Endothelial cell (in vitro differentiated cells): ENCODE results near the gene MACF1. TPM values are rescaled to one million over a fixed set of nuclear protein-coding genes. Genes with fewer than 3 reads are reported as not detected.
A peak's percentile ranks its signal among the peaks of the same experiment; 100 is the strongest.

Experiments
- DNase-seq: peaks from one replicate; pipeline ENCODE4 v3.0.0; 2021; ENCODE audit warnings: low spot score
- H3K27ac Mint-ChIP-seq: one replicate; pipeline ENCODE4 v1.8.0; 2021; ENCODE audit warnings: mixed read lengths, inconsistent platforms; ENCODE audit not compliant: unreplicated experiment
- H3K27me3 Mint-ChIP-seq: one replicate; pipeline ENCODE4 v1.8.0; 2021; ENCODE audit warnings: mild to moderate bottlenecking, moderate library complexity, mixed read lengths, inconsistent platforms; ENCODE audit not compliant: unreplicated experiment
- H3K36me3 Mint-ChIP-seq: one replicate; pipeline ENCODE4 v1.8.0; 2021; ENCODE audit warnings: mild to moderate bottlenecking, low read depth, mixed read lengths, inconsistent platforms; ENCODE audit not compliant: unreplicated experiment
- H3K4me1 Mint-ChIP-seq: one replicate; pipeline ENCODE4 v1.8.0; 2021; ENCODE audit warnings: mild to moderate bottlenecking, mixed read lengths, inconsistent platforms; ENCODE audit not compliant: unreplicated experiment
- H3K4me3 Mint-ChIP-seq: one replicate; pipeline ENCODE4 v1.8.0; 2021; ENCODE audit warnings: mild to moderate bottlenecking, mixed read lengths, inconsistent platforms; ENCODE audit not compliant: unreplicated experiment
- H3K9me3 Mint-ChIP-seq: one replicate; pipeline ENCODE4 v1.8.0; 2021; ENCODE audit warnings: mixed read lengths, inconsistent platforms; ENCODE audit not compliant: unreplicated experiment
- total RNA-seq: library from RNA; stranded (reverse); fragmentation: NEBNext Ultra II Directional; extraction: Animal tissue kit (Norgen Biotek cat#: 25700); gene quantifications from one replicate; pipeline ENCODE4 v1.2.1, GENCODE V29; 2021; ENCODE audit not compliant: unreplicated experiment
- TF ChIP-seq, protein P1 (sequence below): fragments of 200-600 bp; sonication (generic); IDR thresholded peaks from one replicate; pipeline ENCODE4 v1.5.0; 2021; ENCODE audit warnings: antibody characterized with exemption; ENCODE audit not compliant: unreplicated experiment

Gene MACF1
- total RNA-seq, 1 donor from 2014 or later, result 511 TPM

DNA sequence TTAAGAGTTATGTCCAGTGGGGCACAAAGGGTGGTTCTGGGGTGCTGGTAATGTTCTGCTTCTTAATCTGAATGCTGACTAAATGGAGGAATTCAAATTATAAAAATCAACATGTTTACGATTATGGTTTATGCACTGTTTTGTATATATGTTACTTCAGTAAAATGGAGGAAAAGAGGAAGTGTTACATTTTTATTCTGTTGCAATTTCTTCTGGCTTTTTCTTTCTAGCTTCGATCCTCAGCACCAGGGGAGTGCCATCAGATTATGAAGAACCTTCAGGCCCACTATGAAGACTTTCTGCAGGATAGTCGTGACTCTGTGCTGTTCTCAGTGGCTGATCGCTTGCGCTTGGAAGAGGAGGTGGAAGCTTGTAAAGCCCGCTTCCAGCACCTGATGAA lies 105.5 kb downstream of the MACF1 start:
- TF ChIP-seq, protein P1, sequence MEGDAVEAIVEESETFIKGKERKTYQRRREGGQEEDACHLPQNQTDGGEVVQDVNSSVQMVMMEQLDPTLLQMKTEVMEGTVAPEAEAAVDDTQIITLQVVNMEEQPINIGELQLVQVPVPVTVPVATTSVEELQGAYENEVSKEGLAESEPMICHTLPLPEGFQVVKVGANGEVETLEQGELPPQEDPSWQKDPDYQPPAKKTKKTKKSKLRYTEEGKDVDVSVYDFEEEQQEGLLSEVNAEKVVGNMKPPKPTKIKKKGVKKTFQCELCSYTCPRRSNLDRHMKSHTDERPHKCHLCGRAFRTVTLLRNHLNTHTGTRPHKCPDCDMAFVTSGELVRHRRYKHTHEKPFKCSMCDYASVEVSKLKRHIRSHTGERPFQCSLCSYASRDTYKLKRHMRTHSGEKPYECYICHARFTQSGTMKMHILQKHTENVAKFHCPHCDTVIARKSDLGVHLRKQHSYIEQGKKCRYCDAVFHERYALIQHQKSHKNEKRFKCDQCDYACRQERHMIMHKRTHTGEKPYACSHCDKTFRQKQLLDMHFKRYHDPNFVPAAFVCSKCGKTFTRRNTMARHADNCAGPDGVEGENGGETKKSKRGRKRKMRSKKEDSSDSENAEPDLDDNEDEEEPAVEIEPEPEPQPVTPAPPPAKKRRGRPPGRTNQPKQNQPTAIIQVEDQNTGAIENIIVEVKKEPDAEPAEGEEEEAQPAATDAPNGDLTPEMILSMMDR, result no peak
- H3K4me3 Mint-ChIP-seq, result no peak overlapping the region
- no peaks in the 10 kb centered on the region for H3K4me1 Mint-ChIP-seq
- DNase-seq, result no peak
- H3K36me3 Mint-ChIP-seq, result peaks cover 46% of the 10 kb centered on the region
- no peak overlapping the region for H3K27ac Mint-ChIP-seq
- H3K27me3 Mint-ChIP-seq, result peaks cover 2% of the 10 kb centered on the region
- H3K9me3 Mint-ChIP-seq, result no peaks in the 10 kb centered on the region

DNA sequence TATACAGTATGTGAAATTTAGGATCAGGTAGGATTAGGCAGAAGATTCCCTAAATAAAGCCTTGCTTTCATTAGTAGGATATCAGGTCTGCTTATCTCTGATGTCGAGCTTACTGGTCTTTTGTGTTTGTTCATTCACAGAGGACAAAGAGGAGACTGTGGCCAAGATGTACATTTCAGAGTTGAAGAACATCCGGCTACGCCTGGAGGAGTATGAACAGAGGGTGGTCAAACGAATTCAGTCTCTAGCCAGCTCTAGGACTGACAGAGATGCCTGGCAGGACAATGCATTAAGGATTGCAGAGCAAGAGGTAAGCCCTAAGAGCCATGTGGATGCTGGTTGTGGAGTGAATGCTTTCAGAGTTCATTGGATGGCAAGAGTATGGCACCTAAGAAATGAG lies 106.2 kb downstream of the MACF1 start:
- Mint-ChIP-seq H3K27me3 (peaks cover 2% of the 10 kb centered on the region), H3K36me3 (peaks cover 41% of the 10 kb centered on the region), H3K4me1 (no peaks in the 10 kb centered on the region), H3K9me3 (no peaks in the 10 kb centered on the region), H3K4me3 (peak overlapping the region; percentile 19), H3K27ac (no peak overlapping the region)
- TF ChIP-seq, protein P1, result no peak
- DNase-seq, result no peak

DNA sequence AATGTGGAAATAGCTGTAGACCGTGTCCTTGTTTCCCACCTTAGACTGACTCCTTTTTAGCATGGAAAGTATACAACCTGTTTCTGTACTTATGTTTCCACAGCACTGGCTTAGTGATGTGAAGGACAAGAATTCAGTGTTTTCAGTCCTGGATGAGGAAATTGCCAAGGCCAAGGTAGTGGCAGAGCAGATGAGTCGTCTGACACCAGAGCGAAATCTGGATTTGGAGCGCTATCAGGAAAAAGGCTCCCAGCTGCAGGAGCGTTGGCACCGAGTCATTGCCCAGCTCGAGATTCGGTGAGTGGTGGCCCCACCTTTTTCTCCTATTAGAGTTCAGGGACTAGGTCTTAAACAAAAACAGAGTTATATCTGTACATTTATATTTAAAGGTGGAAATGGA lies 112.6 kb downstream of the MACF1 start:
- Mint-ChIP-seq H3K36me3 (peaks cover 53% of the 10 kb centered on the region), H3K9me3 (no peaks in the 10 kb centered on the region), H3K27ac (peak overlapping the region; percentile 61), H3K27me3 (peaks cover 2% of the 10 kb centered on the region), H3K4me3 (no peak overlapping the region), H3K4me1 (peaks cover 18% of the 10 kb centered on the region)
- DNase-seq, result no peak
- TF ChIP-seq, protein P1, result no peak

DNA sequence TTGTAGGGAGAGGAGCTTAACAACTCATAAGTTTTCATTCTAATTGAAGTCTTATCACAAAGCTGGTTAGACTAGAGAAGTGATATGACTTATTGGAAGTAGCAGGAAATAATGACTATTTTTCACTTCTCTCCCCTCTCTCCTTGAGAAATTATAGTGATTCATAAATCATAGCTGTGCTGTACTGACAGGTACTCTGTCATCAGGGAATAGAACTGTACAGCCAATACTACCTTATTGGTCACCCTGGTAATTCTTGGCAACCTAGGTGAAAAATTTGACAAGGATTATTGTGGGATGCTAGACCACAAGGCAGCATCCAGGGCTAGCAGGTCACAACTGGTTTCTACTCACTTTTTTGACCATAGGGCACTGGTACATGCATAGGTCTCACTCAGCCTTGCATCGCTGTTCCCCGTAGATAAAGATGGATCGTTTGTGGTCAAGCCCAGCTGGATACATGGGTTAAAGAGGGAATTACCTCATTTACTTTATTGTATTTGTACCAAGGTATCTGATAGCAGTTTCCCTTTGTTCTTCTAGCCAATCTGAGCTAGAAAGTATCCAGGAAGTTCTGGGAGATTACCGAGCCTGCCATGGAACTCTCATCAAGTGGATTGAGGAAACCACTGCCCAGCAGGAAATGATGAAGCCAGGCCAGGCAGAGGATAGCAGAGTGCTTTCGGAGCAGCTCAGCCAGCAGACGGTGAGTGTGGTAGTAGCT lies 113.6 kb downstream of the MACF1 start:
- Mint-ChIP-seq H3K9me3 (no peaks in the 10 kb centered on the region), H3K36me3 (peaks cover 53% of the 10 kb centered on the region), H3K4me3 (peak overlapping the region; percentile 28), H3K27me3 (peaks cover 2% of the 10 kb centered on the region), H3K4me1 (peaks cover 18% of the 10 kb centered on the region), H3K27ac (peak overlapping the region; percentile 90)
- TF ChIP-seq, protein P1, result no peak
- DNase-seq, result peak; percentile 57

DNA sequence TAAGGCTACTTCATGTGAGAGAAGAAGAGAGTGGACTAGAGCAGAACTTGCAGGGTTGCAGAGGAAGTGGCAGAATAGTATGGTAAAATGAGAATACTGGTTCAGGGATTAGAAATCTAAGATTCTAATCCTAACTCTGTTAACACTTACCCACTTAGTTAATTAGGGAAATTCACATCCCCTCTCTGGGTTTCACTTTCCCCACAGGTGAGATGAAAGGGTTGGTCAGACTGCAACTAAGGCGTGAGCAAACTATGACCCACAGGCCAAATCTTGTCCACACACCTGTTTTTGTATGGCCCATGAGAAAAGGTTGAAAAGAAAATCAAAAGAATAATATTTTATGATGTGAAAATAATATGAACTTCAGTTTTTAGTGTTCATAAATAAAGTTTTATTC lies 117.5 kb downstream of the MACF1 start:
- H3K9me3 Mint-ChIP-seq, result no peaks in the 10 kb centered on the region
- TF ChIP-seq, protein P1, result no peak
- peaks cover 18% of the 10 kb centered on the region for H3K4me1 Mint-ChIP-seq
- no peaks in the 10 kb centered on the region for H3K27me3 Mint-ChIP-seq
- H3K36me3 Mint-ChIP-seq, result peaks cover 44% of the 10 kb centered on the region
- no peak overlapping the region for H3K27ac Mint-ChIP-seq
- DNase-seq, result no peak
- no peak overlapping the region for H3K4me3 Mint-ChIP-seq
